AG09309 (cell line): ENCODE results near the gene SUPT16H.
"Not testable (repeated sequence)": the region's sequence is repeated elsewhere in the genome, so short reads cannot be mapped to it uniquely, and the experiment has no call there.

Source experiments
- DNase-seq: peaks from one replicate; pipeline ENCODE4 v3.0.0-alpha.2; 2010; ENCODE audit warnings: low read depth
- H3K4me3 ChIP-seq: 2 replicates; pipeline ENCODE4 v1.5.1; 2011; ENCODE audit warnings: mild to moderate bottlenecking, low read depth, low read length, moderate library complexity; ENCODE audit not compliant: control insufficient read depth
- CTCF ChIP-seq: IDR thresholded peaks from 2 replicates; pipeline ENCODE4 v1.5.1; 2011; ENCODE audit warnings: mild to moderate bottlenecking, low read depth, low read length, inconsistent platforms; ENCODE audit not compliant: insufficient read depth, control insufficient read depth; ENCODE audit errors: missing control alignments

The SUPT16H gene

GRCh38 chr14:21385188-21385904 lies 1.5 kb upstream of the SUPT16H start:
- no peak for TF ChIP-seq CTCF
- no peak overlapping the region for H3K4me3 ChIP-seq
- DNase-seq = no peak

GRCh38 chr14:21384494-21384851 lies 654 bp upstream of the SUPT16H start:
- DNase-seq = no peak
- peak overlapping the region; percentile 67 for H3K4me3 ChIP-seq
- no peak for TF ChIP-seq CTCF

- TF ChIP-seq CTCF = no peak
- no peak for DNase-seq
- H3K4me3 ChIP-seq = peak overlapping the region; percentile 67
Observed at GRCh38 chr14:21382886-21383847, 652 bp downstream of the SUPT16H start.

GRCh38 chr14:21382095-21382494 lies 1.7 kb downstream of the SUPT16H start:
- no peak overlapping the region for H3K4me3 ChIP-seq
- TF ChIP-seq CTCF = no peak
- DNase-seq = no peak

- no peak for TF ChIP-seq CTCF
- no peak overlapping the region for H3K4me3 ChIP-seq
- no peak for DNase-seq
Observed at GRCh38 chr14:21379338-21379737, 4.5 kb downstream of the SUPT16H start.

- no peak overlapping the region for H3K4me3 ChIP-seq
- TF ChIP-seq CTCF = no peak
- DNase-seq = no peak
Observed at GRCh38 chr14:21373980-21374379, 9.8 kb downstream of the SUPT16H start.

GRCh38 chr14:21372814-21373213 lies 11.0 kb downstream of the SUPT16H start:
- DNase-seq, H3K4me3 ChIP-seq: not testable (repeated sequence)
